OCI-LY1 (cell line): Measurements from ENCODE around the gene NEURL1.

Experiments used
- H2AFZ ChIP-seq: fragments of 200-600 bp; sonication (generic), shearing (Covaris generic); 2 replicates; pipeline ENCODE4 v1.6.0; 2014; ENCODE audit warnings: antibody characterized with exemption, mild to moderate bottlenecking, low read length
- H3F3A ChIP-seq: fragments of 200-600 bp; sonication (generic), shearing (Covaris generic); 2 replicates; pipeline ENCODE4 v1.6.0; 2014; ENCODE audit warnings: mild to moderate bottlenecking, antibody characterized with exemption, low read length, moderate library complexity; ENCODE audit not compliant: insufficient read depth
- H3K27ac ChIP-seq: fragments of 200-600 bp; sonication (generic); 2 replicates; pipeline ENCODE4 v1.5.1; 2014; ENCODE audit warnings: low read length, mixed run types, mild to moderate bottlenecking, low read depth; ENCODE audit not compliant: poor library complexity, severe bottlenecking
- H3K27me3 ChIP-seq: fragments of 200-600 bp; sonication (generic); 2 replicates; pipeline ENCODE4 v1.6.0; 2014; ENCODE audit warnings: antibody characterized with exemption, mild to moderate bottlenecking, low read length, moderate library complexity; ENCODE audit not compliant: insufficient read depth
- H3K36me3 ChIP-seq: fragments of 200-600 bp; sonication (generic); 2 replicates; pipeline ENCODE4 v1.6.1; 2014; ENCODE audit warnings: mild to moderate bottlenecking, antibody characterized with exemption, low read length, moderate library complexity, mixed read lengths; ENCODE audit not compliant: insufficient read depth
- H3K4me1 ChIP-seq: fragments of 200-600 bp; sonication (generic); 2 replicates; pipeline ENCODE4 v1.5.1; 2014; ENCODE audit warnings: mild to moderate bottlenecking, low read length, moderate library complexity; ENCODE audit not compliant: insufficient read depth, severe bottlenecking
- H3K4me2 ChIP-seq: fragments of 200-600 bp; sonication (generic), shearing (Covaris generic); 2 replicates; pipeline ENCODE4 v1.6.1; 2014; ENCODE audit warnings: low read length
- H3K4me3 ChIP-seq: fragments of 200-600 bp; sonication (generic); 2 replicates; pipeline ENCODE4 v1.5.1; 2014; ENCODE audit warnings: low read length, low read depth, mild to moderate bottlenecking, mixed read lengths; ENCODE audit not compliant: poor library complexity, severe bottlenecking
- H3K79me2 ChIP-seq: fragments of 200-600 bp; shearing (Covaris generic); 2 replicates; pipeline ENCODE4 v1.6.1; 2016; ENCODE audit warnings: mixed run types, low read length, mixed read lengths; ENCODE audit not compliant: insufficient read depth
- H3K9ac ChIP-seq: fragments of 200-600 bp; sonication (generic), shearing (Covaris generic); 2 replicates; pipeline ENCODE4 v1.6.1; 2014; ENCODE audit warnings: mild to moderate bottlenecking, low read length, mixed read lengths
- H3K9me2 ChIP-seq: fragments of 200-600 bp; sonication (generic), shearing (Covaris generic); 2 replicates; pipeline ENCODE4 v1.6.1; 2014; ENCODE audit warnings: low read depth, mild to moderate bottlenecking, low read length, mixed read lengths
- H3K9me3 ChIP-seq: fragments of 200-600 bp; shearing (Covaris generic); 2 replicates; pipeline ENCODE4 v1.6.1; 2014; ENCODE audit warnings: low read length, mixed read lengths
- H4K20me1 ChIP-seq: fragments of 200-600 bp; sonication (generic), shearing (Covaris generic); 2 replicates; pipeline ENCODE4 v1.6.0; 2016; ENCODE audit warnings: mild to moderate bottlenecking, low read length; ENCODE audit not compliant: insufficient read depth
- EZH2 ChIP-seq: fragments of 200-600 bp; sonication (generic), shearing (Covaris generic); IDR thresholded peaks from 2 replicates; pipeline ENCODE4 v1.8.0; 2017; ENCODE audit warnings: borderline replicate concordance, mixed run types, mild to moderate bottlenecking, antibody characterized with exemption, low read length, moderate library complexity, mixed read lengths
- TF ChIP-seq, protein P1 (sequence below): fragments of 200-600 bp; sonication (generic), shearing (Covaris generic); IDR thresholded peaks from 2 replicates; pipeline ENCODE4 v1.5.1; 2017; ENCODE audit warnings: mild to moderate bottlenecking, antibody characterized with exemption, low read length, moderate library complexity, mixed read lengths

Gene NEURL1

DNA sequence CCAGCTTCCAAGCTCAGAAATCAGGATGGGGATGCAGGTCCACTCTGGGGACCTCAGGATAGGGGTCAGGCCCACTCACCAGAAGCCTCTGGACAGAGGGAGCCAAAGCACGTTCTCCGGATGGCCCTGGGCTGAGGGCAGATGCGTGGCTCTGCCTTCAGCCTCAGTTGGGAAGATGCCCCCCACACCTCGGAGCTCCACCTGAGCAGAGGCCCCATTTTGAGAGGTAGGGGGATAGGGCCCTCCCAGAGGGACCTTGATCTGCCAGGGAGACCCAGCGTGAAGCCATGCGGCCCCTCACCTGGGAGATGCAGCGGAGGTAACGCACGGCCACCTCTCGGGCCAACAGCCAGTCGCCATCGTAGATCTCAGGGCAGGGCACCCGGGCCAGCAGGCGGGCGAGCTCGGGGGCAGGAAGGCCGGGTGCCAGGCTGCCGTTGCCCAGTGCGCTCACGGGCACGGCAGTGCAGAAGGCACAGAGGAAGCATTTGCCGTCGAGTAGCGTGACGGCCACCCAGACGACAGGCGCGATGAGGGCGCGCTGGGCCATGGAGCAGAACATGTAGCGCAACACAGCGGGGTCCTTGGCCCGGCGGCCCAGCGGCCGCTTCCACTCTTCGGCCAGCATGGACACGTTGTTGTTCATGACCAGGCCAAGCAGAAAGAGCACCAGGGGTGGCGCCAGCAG, 35.5 kb upstream of the NEURL1 start:
- no peaks in the 10 kb centered on the region for H3K9me2 ChIP-seq
- no peak overlapping the region for H3K27ac ChIP-seq
- H4K20me1 ChIP-seq, result no peaks in the 10 kb centered on the region
- H3K36me3 ChIP-seq, result no peaks in the 10 kb centered on the region
- TF ChIP-seq EZH2, result no peak
- TF ChIP-seq, protein P1, sequence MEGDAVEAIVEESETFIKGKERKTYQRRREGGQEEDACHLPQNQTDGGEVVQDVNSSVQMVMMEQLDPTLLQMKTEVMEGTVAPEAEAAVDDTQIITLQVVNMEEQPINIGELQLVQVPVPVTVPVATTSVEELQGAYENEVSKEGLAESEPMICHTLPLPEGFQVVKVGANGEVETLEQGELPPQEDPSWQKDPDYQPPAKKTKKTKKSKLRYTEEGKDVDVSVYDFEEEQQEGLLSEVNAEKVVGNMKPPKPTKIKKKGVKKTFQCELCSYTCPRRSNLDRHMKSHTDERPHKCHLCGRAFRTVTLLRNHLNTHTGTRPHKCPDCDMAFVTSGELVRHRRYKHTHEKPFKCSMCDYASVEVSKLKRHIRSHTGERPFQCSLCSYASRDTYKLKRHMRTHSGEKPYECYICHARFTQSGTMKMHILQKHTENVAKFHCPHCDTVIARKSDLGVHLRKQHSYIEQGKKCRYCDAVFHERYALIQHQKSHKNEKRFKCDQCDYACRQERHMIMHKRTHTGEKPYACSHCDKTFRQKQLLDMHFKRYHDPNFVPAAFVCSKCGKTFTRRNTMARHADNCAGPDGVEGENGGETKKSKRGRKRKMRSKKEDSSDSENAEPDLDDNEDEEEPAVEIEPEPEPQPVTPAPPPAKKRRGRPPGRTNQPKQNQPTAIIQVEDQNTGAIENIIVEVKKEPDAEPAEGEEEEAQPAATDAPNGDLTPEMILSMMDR, result no peak
- no peak overlapping the region for H3K4me3 ChIP-seq
- H2AFZ ChIP-seq, result no peak overlapping the region
- H3K9me3 ChIP-seq, result no peaks in the 10 kb centered on the region
- no peaks in the 10 kb centered on the region; the same call in 1 of the 2 replicates for H3F3A ChIP-seq
- H3K79me2 ChIP-seq, result no peaks in the 10 kb centered on the region
- H3K27me3 ChIP-seq, result no peaks in the 10 kb centered on the region
- H3K4me2 ChIP-seq, result no peak overlapping the region
- H3K9ac ChIP-seq, result no peak overlapping the region
- no peaks in the 10 kb centered on the region for H3K4me1 ChIP-seq

DNA sequence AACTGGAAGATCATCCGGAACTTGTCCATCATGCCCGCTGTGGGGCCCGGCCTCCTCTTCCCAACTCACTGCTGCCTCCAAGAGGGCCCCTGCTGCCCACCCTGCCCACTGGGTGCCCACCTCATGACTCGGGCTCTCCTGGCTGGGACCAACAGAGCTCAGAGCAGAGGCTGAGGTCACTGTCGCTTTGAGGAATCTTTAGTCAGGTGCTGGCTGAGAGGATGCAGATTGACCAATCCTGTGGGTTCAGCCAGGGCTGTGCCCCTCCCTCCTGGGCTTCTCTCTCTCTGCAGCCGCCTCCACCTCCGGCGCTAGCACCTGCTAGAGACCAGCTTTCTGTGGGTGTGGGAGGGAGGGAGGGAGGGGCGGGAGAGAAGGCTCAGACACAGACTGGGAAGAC, 34.8 kb upstream of the NEURL1 start, which contains the start of gene CALHM1:
Gene CALHM1 (minus strand): TSS at position 181 of the 400 bp plus-strand sequence. CDS start 149 bp downstream, at position 32.
- H3K9ac ChIP-seq, result no peak within 1 kb of the TSS
- H3K27ac ChIP-seq, result no peak within 1 kb of the TSS
- no peaks in the 10 kb centered on the region for H4K20me1 ChIP-seq
- no peak within 1 kb of the TSS for H2AFZ ChIP-seq
- H3K9me2 ChIP-seq, result no peaks in the 10 kb centered on the region
- H3K79me2 ChIP-seq, result no peaks in the 10 kb centered on the region
- H3K4me1 ChIP-seq, result no peaks in the 10 kb centered on the region
- H3K4me3 ChIP-seq, result no peak within 1 kb of the TSS
- no peaks in the 10 kb centered on the region for H3K36me3 ChIP-seq
- H3K9me3 ChIP-seq, result no peaks in the 10 kb centered on the region
- H3K27me3 ChIP-seq, result no peaks in the 10 kb centered on the region
- no peaks in the 10 kb centered on the region; the same call in 1 of the 2 replicates for H3F3A ChIP-seq
- no peak for TF ChIP-seq EZH2
- TF ChIP-seq, protein P1, result no peak
- H3K4me2 ChIP-seq, result no peak within 1 kb of the TSS

DNA sequence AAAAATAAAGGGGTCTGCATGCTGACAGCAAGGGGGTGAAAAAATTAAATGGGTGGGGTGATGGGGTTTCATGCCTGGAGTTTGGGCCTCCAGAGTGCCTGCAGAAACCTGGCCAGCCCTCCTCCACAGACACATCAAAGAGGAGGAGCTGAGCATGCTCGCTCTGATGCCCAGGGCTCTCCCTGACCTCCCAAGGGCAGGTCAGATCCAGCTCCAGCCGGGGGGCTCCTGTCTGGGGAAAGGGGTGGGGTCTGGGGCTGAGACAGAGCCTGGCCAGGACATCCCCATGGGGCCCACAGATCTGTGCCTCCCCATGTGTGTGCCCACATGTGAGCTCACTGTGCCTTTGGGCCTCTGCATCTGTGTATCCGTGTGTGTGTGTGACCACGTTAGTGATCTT, 33.9 kb upstream of the NEURL1 start:
- Histone ChIP-seq H3K9me2 (no peaks in the 10 kb centered on the region), H4K20me1 (no peaks in the 10 kb centered on the region), H3K4me2 (no peak overlapping the region), H3K36me3 (no peaks in the 10 kb centered on the region), H2AFZ (no peak overlapping the region), H3K4me1 (no peaks in the 10 kb centered on the region), H3K9me3 (no peaks in the 10 kb centered on the region), H3K27ac (no peak overlapping the region), H3K79me2 (no peaks in the 10 kb centered on the region), H3K4me3 (no peak overlapping the region), H3F3A (no peaks in the 10 kb centered on the region), H3K9ac (no peak overlapping the region), H3K27me3 (no peaks in the 10 kb centered on the region)
- TF ChIP-seq, protein P1, result no peak
